Stimulated activated CD8-positive, alpha-beta memory T cell treated with anti-CD3 and anti-CD28 coated beads, Interleukin-4, amount 100 ng/mL, for 4 hours (primary cell): ENCODE results near the gene SMIM27.
"Not testable (repeated sequence)": the region's sequence is repeated elsewhere in the genome, so short reads cannot be mapped to it uniquely, and the experiment has no call there.

Experiments
- DNase-seq, 2 donors: peaks; one replicate each; pipeline ENCODE4 v3.0.0-alpha.2; 2020; ENCODE audit warnings: low read depth in 2 of 2, low spot score in 1 of 2

The SMIM27 gene, protein sequence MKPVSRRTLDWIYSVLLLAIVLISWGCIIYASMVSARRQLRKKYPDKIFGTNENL

DNA sequence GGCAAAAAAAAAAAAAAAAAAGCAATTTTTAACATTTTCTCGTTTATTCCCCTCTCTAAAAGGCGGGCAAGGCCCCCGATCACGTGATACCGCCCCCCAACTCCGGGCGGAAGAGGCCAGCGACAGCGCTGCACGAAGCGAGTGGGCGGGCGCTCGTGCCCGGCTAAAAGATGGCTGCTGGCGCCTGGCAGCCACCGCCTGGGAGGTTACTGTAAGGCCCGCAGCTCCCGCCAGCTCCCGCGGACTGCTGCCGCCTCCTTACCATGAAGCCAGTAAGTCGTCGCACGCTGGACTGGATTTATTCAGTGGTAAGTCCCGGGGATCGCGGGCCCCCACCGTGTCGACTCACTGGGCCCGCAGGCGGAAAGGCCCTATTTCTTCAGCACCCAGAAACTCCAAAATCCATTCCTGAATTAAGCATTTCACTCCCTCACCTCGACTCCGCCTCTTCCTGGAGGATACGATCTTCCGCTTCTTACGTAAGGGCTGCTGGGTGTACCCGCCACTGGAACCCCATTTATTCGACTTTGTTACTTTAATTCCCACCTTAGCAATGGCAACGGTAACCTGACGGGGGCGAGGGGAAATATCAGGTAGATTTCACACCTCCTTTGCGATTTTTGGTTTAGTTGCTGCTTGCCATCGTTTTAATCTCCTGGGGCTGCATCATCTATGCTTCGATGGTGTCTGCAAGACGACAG, at the start of gene SMIM27, which contains the start of gene TOPORS:
TSS of gene SMIM27 (plus strand) at position 156 of the 701 bp plus-strand sequence. CDS start at position 264, 108 bp downstream.
TSS of gene TOPORS (minus strand) at position 415 of the 701 bp plus-strand sequence. CDS start at position 265, 150 bp downstream.
- peak; percentile 71 to 84 for DNase-seq

DNA sequence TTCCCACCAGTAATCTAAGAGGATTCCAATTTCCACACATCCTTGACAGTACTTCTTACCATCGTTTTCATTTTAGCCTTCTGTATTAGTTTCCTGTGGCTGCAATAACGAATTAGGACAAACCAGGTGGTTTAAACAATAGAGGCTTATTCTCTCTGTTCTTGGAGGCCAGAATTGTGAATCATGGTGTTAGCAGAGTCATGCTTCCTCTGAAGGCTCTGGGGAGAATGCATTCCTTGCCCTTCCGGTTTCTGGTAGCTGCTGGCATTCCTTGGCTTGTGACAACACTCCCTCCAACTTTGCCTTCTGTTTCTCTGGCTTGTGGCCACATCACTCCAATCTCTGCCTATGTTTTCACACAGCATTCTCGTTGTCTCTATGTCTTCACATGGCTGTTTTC, 49.7 kb upstream of the SMIM27 start:
- DNase-seq = no peak

DNA sequence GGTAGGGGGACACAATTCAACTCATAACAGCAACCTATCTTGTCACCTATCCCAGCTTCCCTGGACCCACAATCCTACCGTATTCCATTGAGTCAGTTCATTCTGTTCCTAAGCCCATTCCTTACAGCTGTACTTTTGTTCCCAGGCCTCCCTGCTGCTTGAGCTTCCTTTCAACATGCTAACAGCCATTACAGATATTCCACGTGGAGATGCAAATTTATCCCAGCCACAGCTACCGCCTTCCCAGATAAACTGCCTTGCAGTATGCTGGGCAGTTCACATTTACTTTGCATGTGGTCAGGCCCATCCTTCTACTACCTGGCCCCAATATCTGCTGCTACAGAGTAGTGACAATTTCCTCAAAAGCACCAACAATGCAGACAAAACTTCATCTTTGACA, 49.1 kb upstream of the SMIM27 start:
- DNase-seq = no peak

DNA sequence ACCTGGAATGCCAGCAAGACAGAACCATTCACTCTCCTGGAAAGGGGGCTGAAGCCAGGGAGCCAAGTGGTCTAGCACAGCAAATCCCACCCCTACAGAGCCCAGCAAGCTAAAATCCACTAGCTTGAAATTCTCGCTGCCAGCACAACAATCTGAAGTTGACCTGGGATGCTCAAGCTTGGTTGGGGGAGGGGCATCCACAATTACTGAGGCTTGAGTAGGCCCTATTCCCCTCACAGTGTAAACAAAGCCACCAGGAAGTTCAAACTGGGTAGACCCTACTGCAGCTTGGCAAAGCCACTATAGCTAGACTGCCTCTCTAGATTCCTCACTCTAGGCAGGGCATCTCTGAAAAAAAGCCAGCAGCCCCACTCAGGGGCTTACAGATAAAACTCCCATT, 43.4 kb upstream of the SMIM27 start:
- no peak for DNase-seq

DNA sequence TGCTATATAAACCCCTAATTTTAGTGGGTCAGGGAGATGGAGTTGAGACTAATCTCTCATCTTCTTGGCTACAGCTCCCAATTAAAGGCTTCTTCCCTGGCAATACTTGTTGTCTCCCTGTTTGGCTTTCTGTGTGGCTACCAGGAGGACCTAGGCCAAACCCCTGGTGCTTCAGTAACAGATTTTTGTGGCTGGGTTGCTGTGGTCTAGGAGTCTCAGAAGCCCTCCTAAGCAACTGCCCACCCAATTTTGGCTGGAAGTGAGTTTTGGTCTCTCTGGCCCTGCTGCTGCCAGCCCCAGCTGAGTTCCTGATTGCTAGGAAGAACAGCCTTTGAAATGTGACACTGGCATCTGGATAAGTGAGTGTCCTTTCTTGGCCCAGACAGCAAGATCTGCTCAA, 35.9 kb upstream of the SMIM27 start:
- no peak for DNase-seq

DNA sequence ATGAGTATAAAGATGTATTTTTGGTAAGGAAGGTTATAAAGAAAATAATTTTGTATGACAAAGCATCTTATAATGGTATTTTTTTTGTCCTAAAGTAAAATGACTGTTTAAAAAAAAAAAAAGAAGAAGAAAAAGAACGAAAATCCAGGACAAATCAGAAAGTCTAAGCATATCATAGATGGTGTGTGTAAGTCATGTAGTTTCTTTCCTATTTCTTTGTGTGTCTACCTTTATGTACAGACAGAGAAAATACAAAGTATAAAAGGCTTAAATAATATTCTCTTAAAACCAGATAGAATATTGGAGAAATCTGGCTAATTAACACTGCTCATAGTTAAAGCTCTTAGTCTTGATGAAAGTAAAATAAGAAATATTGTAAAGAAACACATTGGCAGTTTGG, 33.9 kb upstream of the SMIM27 start:
- DNase-seq = no peak

DNA sequence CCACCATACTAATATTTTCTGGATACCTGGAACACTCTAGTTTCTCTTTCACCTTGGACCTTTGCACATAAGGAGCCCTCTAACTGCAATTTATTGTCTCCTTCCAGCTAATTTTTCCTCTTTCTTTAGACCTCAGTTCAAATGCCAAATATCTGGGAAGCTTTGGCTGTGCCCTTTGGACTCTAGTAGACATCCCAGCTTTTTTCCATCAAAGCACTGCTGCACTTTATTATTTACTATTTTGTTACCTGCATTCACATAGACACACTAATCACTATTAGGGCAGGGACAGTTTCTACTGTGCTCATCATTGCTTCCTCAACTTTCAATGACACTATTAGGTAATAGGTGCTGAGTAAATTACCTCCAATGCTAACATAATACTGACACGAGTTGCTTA, 28.2 kb upstream of the SMIM27 start:
- DNase-seq = no peak

DNA sequence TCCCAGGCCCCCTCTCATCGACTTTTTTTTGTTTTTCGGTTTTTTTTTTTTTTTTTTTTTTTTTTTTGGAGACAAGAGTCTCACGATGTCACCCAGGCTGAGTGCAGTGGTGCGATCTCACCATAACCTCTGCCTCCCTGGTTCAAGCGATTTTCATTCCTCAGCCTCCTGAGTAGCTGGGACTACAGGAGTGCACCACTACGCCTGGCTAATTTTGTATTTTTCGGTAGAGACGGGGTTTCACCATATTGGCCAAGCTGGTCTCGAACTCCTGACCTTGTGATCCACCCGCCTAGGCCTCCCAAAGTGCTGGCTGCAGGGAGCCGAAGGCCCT, 27.6 kb upstream of the SMIM27 start:
- not testable (repeated sequence) for DNase-seq

DNA sequence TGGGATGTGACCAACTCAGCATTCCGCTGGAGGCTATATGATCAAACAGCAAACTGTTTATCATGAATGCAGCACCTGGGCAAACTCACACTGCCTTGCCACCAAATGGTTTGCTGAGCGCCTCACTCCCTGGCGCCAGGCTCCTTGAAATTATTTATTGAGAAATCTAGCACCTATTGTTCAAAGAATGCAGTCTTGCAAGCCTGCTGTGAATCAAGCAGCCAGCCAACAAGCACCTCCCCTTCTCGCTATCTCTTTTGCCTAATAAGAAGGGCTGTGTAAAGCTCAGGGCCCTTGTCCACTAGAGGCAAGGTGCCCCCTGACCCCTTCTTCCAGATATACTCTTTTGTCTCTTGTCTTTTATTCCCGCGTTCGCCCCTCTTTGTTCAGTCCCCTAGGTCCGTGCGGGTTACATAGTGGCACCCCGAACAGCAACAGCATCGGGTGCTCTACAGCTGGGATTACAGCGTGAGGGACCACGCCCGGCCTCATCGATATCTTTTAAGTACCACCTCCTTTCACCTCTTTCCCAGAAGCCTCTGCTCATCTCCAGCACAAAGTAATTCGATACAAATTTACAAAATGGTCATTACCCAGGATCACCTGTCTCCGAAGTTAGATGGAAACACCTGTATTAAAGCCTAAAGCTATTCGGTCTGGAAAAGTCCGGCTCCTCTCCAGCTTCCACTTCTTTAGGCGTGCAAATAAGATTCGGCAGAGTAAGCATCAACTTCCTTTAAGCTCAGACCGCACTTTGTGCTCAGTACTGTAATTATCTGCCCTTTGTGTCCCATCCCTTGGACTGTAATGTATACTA, 27.0 kb upstream of the SMIM27 start:
- DNase-seq = no peak

DNA sequence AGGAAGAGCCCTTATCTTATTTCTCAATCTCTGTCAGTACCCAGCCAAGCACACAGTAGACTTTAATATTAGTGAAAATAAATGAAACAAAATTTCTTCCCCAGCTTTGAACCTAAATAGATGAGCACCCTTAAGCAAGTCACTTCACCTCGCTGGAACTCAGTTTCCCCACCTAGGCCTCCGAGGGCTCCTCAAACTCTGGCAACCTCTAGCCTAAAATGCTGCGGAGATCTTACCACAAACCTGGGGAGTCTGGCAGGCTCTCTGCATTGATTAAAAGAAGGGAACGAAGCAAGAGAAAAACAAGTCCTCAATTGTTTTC, 26.5 kb upstream of the SMIM27 start:
- DNase-seq = no peak

DNA sequence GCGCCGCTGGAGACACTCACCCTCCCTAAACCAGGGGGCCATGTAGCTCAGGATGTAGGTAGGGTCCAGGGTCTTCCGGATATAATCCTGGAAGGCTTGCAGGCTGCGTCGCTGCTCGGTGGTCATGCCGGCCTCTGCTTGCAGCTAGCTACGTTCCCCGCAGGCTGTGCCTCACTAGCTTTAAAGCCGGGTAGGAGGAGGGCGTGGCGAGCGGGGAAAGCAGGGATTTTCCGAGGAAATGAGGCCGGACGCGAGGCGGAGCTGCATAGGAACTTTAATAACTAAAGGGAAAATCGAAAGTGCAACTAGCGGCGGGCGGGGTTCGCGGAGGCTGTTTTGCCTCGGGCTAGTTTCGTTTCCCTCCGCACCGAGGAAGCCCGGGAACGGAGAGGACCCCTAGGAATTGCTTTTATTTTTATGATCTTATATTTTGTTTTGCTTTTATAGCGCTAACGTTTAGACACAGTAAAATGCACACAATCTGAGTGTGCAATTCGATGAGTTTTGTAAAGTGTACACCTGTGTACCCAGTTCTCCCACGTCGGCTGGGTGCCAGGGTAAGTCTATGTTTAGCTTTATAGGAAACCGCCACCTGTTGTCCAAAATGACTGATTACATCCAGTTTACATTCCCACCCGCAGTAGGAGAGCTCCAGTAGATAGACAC, 26.0 kb upstream of the SMIM27 start, which contains the start of gene RIGI:
TSS of gene RIGI (minus strand) at position 156 of the 666 bp plus-strand sequence. CDS start at position 126, 30 bp downstream.
- peak; percentile 69 to 72 for DNase-seq

DNA sequence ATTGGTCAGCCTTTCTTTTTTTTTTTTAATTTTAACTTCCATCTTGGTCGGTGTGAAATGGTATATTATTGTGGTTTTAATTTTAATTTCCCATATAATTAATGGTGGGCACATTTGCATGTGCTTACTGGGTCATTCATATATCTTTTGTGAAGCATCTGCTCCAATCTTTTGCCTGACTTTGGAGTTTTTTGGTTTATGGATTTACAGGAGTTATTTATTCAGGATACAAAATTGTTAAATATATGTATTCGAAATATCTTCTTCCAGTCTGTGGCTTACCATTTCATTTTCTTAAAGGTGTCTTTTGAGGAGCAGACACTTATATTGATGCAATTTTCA, 25.4 kb upstream of the SMIM27 start:
- DNase-seq = no peak

DNA sequence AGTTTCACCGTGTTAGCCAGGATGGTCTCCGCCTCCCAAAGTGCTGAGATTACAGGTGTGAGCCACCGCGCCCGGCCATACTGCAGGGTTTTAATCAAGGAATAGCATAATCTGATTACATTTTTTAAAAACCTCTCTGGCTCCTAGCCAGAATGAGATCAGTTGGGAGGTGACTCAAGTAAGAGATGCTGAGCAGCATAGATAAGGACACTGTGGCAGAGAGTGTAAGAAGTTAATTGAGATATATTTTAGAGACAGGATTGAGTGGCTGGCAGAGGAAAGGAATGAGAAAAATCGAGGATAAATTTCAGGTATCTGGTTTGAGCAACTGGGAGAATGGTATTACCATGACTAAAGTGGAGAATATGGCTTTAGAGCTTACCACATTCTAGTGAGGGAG, 18.8 kb upstream of the SMIM27 start:
- no peak for DNase-seq

DNA sequence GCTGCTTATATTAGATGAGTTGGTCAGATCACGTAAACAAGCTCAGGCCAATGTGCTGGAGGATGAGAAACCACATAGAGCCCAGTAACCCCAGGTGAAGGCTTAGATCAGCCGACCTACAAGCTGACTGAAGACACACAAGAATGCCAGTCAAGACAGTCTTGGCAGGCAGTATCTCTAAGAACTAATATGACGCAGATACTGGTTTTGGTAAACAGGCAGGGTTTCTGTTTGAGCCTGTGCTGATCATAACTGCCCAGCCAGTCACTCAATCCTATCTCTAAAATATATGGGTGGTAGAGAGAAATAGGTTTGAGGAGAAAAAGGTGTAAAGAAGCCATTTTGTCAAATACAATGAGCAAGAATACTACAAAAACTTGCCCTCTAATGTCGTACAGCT, 18.3 kb upstream of the SMIM27 start:
- DNase-seq = no peak

DNA sequence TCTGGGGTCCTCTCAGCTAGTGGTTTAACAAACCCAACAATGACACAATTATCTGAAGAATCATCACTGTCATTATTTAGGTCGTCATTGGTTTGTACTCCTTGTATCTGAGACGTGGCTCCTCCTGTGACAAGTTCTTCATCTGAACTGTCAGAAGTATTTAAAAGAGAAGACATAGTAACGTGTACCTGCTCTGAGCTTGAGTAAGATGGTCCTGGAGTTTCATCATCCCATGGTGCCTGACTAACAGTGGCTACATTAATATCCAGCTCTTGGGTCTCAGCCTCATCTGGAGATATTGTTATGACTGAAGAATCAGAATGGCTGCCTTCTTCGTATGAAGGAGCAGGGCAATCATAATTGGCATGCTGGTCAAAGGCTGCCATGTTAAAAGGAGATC, 9.1 kb upstream of the SMIM27 start:
- DNase-seq = no peak

DNA sequence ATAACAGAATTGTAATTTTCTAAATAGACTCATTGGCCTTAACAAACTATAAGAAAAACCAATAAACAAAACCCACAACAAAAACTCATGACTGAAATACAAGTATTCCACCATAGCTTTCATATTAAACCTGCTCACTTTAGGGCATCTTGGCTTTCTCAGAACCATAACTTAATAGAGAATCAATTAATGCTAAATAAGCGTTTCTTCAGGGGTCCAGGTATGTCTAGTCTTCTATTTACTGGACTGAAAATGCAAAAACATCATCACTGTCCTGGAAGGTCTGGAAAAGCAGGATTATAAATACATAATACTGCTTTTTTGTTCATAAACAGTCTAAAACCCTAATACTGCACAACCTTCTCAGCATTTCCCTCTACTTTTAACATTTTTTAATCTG, 6.2 kb upstream of the SMIM27 start:
- no peak for DNase-seq

DNA sequence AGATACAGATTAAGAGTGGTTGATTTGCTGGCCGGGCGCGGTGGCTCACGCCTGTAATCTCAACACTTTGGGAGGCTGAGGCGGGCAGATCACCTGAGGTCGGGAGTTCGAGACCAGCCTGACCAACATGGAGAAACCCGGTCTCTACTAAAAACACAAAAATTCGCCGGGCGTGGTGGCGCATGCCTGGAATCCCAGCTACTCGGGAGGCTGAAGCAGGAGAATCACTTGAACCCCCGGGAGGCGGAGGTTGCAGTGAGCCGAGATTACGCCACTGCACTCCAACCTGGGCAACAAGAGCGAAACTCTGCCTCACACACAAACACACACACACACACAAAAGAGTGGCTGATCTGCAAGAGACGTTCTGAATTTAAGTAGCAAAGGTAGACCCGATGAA, 3.9 kb upstream of the SMIM27 start:
- DNase-seq = not testable (repeated sequence)

DNA sequence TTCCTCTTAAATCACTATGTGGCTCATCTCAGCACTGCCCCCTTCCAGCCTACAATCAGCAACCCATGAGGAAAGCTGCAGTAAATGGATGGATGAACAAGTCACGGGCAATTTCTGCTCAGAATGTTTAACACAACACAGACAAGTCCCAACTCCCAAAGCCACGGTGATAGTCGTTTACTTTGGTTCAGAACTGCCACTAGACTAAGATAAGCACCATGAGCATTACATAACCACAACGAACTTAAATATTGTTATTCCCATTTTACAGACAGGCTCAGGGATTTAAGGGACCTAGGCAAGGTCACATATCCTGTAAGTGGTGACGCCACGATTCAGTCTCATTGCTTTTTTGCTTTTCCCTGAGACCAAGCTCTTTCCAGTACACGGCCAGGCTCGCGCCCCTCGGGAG, 2.0 kb upstream of the SMIM27 start:
- DNase-seq = no peak

DNA sequence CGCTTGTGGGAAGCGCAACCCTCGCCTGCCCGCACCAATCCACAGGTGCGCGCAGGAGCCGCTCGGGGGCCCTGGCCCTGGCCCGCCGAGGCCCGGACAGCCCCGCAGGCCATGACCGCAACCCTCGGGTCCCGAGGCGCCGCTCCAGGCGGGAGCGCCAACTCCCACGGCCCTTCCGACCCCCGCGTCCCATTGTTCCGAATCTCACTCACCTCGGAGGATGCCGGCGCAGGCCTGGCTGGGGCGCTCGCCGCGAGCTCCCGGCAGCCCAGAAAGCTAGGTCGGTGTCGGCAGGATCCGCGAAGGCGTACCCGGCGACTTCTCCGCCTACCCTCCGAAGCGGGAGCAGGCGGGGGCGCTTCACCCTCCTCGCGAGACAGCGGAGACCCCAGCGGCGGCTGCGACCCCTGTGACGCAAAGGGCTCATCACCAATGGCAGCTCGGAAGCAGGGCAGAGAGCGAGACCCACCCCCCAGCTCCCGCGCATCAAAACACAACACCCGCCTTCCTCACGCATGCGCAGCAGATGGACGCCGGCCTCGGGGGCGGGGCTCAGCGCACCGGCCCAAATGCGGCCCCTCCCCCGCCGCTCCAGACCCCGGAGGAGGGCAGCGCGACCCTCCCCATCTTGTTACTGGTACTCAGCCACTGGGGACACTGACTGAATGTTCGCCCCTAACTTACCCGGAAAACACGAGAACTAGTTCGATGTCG, 1.4 kb upstream of the SMIM27 start:
- DNase-seq = peak; percentile 89 to 92

DNA sequence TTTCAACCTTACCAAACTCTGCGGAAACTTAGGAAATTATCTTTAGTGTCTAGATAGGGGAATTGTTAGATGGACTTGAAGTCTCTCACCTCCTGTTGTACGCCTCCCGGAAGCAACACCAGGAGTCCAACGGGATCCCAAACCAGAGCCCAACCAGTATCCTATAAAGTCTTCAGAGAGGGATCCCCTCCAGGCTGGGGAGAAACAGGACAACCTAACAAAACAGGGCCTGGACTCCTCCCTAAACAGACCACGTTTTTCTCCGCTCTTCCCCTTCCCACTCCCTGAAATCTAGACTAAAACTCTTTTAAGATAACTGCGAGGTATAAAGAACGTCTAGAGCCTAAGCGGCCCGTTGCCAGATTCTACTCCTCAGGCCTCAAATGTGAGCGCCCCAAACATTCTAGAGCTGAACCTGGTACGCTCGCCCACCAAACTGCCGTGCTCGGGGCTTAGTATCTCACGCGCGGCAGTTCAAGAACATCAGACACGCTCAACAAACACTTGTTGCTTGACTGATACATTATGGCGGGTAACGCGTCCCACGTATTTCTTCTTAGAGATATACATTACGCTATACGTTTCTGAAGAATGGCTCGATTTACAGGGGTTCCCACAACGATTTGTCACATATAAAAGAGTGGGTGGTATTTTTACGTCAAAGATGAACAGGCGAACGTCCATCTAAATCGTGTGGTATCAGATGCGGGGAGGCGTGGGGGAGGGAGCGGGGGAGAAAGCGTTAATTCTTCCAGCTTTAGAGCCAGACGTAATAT, 663 bp upstream of the SMIM27 start:
- no peak for DNase-seq

DNA sequence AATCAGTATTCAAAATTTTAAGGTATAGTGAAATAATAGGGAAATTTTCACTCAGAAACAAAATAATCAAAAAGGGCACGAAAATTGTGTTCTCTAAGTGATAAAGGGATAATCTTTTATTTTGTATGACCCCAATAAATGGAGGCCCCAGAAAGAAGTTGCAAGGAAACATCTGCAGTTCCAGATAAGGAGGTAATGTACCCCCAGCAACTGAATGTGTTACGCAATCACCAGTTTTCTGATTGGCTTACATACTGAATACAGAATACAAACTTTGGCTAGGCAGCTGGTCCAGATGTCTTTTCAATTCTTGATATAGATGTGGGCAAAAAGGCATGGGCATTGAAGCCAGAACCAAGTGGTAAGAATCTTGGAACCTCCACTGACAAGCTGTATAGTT, 2.0 kb downstream of the SMIM27 start:
- DNase-seq = no peak
